ENCODE data around the gene OSTM1.

Gene OSTM1

GRCh38 chr6:108118810-108119768 is 44.5 kb upstream of the OSTM1 start:
- no peak for TF ChIP-seq CTCF (IDR thresholded peaks at IDR 0.05; ENCODE audit: control insufficient read depth, insufficient read depth, low read depth, low read length, missing control alignments)
- peak overlapping the region; percentile 7 for H3K4me3 ChIP-seq (ENCODE audit: control insufficient read depth, low read depth, low read length)
- DNase-seq (ENCODE audit: low read depth) = no peak

DNA sequence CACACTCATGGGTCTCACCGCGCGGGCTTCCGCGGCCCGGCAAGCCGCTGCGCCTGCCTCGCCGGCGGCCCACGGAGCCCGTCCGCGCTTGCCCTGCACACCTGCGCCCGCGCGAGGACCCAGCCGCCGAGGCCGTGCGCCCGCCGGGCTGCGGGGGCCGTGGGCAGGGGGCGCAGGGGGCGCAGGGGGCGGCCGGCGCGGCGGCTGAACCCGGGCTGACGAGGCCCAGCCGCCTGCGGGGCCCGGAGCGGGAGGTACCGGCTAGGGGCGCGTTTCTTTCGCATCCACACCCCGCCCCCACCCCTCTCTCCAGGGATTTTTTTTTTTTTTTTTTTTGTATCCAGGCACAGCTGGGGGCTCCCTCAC is 43.8 kb upstream of the OSTM1 start:
- peak overlapping the region; percentile 63 for H3K4me3 ChIP-seq (ENCODE audit: control insufficient read depth, low read depth, low read length)
- DNase-seq (ENCODE audit: low read depth) = no peak
- TF ChIP-seq CTCF (IDR thresholded peaks at IDR 0.05; ENCODE audit: control insufficient read depth, insufficient read depth, low read depth, low read length, missing control alignments) = no peak

- H3K4me3 ChIP-seq (ENCODE audit: control insufficient read depth, low read depth, low read length) = peak overlapping the region; percentile 63
- DNase-seq (ENCODE audit: low read depth) = no peak
- TF ChIP-seq CTCF (IDR thresholded peaks at IDR 0.05; ENCODE audit: control insufficient read depth, insufficient read depth, low read depth, low read length, missing control alignments) = no peak
Observed at GRCh38 chr6:108117427-108118358, 43.2 kb upstream of the OSTM1 start.

DNA sequence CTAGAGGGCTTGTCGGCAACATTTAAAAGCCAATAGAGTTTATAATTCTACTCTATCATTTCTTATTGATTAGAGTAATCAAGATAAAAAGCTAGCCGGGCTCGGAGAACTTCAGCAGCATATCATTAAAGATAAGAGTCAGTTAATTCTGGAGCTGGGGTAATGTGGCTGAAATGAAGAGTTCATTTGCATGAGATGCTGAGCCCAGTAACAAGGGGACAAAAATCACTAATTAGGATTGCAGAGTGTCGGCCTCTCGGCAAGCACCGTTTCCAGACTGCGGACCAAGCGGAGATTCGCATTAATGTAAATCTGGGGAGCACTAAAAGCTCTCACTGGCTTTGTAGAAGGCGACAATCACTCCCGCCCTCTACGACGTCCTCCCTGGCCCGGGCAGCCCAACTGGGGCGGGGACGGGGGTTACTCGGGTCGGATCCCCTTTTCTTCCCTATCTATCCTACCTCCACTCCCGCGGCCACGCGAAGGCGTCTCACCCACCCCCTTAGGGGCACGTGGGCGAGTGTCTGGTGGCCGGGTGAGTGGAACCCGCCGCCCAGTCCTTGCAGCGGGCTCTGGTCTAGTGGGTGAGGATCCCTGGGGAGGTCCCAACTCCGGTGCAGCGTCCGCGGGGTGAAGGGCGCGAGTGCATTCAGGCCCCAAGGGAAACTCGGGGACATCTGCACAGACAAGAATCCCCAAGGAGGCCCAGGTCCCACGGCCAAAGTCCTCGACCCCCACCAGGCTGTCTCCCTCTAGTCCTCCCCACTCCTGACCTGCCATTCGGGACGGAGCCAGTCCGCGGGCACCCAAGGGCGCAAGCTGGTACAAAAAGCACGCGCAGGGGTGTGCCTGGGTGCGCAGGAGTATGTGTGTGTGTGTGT is 42.2 kb upstream of the OSTM1 start:
- no peak overlapping the region for H3K4me3 ChIP-seq (ENCODE audit: control insufficient read depth, low read depth, low read length)
- no peak for DNase-seq (ENCODE audit: low read depth)
- no peak for TF ChIP-seq CTCF (IDR thresholded peaks at IDR 0.05; ENCODE audit: control insufficient read depth, insufficient read depth, low read depth, low read length, missing control alignments)

- H3K4me3 ChIP-seq (ENCODE audit: control insufficient read depth, low read depth, low read length) = no peak overlapping the region
- no peak for DNase-seq (ENCODE audit: low read depth)
- TF ChIP-seq CTCF (IDR thresholded peaks at IDR 0.05; ENCODE audit: control insufficient read depth, insufficient read depth, low read depth, low read length, missing control alignments) = peak; percentile 49
Observed at GRCh38 chr6:108115598-108116058, 41.1 kb upstream of the OSTM1 start.
